ENCODE data around the gene DBN1. TPM values are rescaled to one million over a fixed set of nuclear protein-coding genes. Genes with fewer than 3 reads are reported as not detected.

DBN1 gene
- total and polyA plus RNA-seq, 9 of the 15 experiments (the other 6 are each of a cell fraction or from before 2014, with no cell fraction given) = 0.25 to 87.2 (median 27.9) TPM

DNA sequence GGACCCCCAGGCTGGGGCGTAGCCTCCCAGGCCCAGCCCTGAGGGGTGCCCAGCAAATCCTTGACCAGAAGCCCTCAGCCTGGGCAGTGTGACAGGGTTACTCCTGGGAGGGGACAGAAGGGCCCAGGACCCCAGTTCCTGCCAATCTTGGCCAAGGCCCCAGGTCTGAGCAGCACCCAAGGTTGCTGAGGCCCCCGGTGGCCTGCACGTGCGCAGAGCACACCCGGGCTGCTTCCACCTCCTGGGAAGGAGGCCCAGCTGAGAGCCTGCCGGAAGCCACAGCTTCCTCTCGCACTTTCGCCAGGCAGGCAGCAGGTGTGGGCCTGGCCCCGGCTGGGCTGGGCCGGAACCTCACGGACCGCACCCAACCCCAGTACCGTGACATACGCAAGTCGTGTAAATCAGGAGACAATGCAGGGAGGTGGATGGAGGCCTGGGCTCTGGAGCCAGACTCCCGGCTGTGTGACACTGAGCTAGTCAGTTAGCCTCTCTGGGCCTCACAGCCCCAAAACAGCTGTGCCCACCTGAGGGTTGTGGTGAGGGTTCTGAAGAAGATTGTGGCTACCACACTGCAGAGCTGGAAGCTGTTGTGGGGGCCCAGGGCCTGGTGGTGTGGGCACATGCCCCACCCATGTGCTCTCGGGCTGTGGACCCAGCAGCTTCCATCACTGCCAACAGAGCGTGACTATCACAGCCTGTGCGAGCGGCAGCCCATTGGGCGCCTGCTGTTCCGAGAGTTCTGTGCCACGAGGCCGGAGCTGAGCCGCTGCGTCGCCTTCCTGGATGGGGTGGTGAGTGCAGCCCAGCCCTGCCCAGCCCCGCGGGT is 41.9 kb downstream of the DBN1 start:
- no peak for DNase-seq (ENCODE audit: extremely low read depth in 1 of 4, low spot score in 3 of 4)
- Histone ChIP-seq H2AFZ (ENCODE audit: low read depth, low read length) (no peak overlapping the region), H4K20me1 (replicated peaks; ENCODE audit: control insufficient read depth, insufficient read depth, low read length) (peaks cover 22% of the 10 kb centered on the region; the same call in 1 of the 2 replicates), H3K9ac (ENCODE audit: insufficient read depth in 1 of 2, low read depth in 2 of 2, low read length in 2 of 2) (peak overlapping the region in 1 of 2 experiments; percentile 60; a peak in 2 of 4 replicates), H3K9me1 (ENCODE audit: control insufficient read depth, insufficient read depth, low read length) (no peaks in the 10 kb centered on the region), H3K4me2 (ENCODE audit: insufficient read depth, low read length) (no peak overlapping the region), H3K4me1 (replicated peaks in 1 of 2; ENCODE audit: control insufficient read depth in 2 of 2, insufficient read depth in 2 of 2, low read length in 2 of 2) (peaks cover 22 to 66% of the 10 kb centered on the region in 2 experiments), H3K79me2 (ENCODE audit: control insufficient read depth, insufficient read depth, low read length) (peaks cover 50% of the 10 kb centered on the region), H3K9me3 (replicated peaks; ENCODE audit: control insufficient read depth, insufficient read depth, low read depth, low read length) (no peaks in the 10 kb centered on the region), H3K27ac (ENCODE audit: extremely low read depth, low read depth, low read length) (no peak overlapping the region), H3K36me3 (ENCODE audit: control insufficient read depth, insufficient read depth, low read length) (peaks cover 93% of the 10 kb centered on the region; the same call in 2 of the 3 replicates), H3K27me3 (ENCODE audit: control insufficient read depth in 2 of 2, insufficient read depth in 2 of 2, low read length in 2 of 2) (no peaks in the 10 kb centered on the region), H3K4me3 (no peak overlapping the region)
- POLR2A ChIA-PET = interaction anchor here (1.7 to 10.8 kb wide), 2 partner anchors 13 to 122 kb away, joined by 3 to 210 read pairs; partner anchors contain the start of gene PRR7
- intact Hi-C loops (cut with micrococcal nuclease) (no loop called here), in situ Hi-C loops (cut with MboI) (no loop called here)
- no TSS peak for BruUV-seq (replicated peaks)
- CTCF ChIA-PET (ENCODE audit: low intra/inter-chr PET ratio) = no interaction called here
- 97% methylated on average over 26 of the region's 29 CpGs for WGBS (ENCODE audit: insufficient coverage, low coverage, missing lambda C conversion rate)
- no peak for FAIRE-seq
- no peak for ATAC-seq
- TF ChIP-seq TCFL5 (CRISPR knock-in tag; conservative IDR thresholded peaks at IDR 0.05) = no peak
- TF ChIP-seq, protein P1, sequence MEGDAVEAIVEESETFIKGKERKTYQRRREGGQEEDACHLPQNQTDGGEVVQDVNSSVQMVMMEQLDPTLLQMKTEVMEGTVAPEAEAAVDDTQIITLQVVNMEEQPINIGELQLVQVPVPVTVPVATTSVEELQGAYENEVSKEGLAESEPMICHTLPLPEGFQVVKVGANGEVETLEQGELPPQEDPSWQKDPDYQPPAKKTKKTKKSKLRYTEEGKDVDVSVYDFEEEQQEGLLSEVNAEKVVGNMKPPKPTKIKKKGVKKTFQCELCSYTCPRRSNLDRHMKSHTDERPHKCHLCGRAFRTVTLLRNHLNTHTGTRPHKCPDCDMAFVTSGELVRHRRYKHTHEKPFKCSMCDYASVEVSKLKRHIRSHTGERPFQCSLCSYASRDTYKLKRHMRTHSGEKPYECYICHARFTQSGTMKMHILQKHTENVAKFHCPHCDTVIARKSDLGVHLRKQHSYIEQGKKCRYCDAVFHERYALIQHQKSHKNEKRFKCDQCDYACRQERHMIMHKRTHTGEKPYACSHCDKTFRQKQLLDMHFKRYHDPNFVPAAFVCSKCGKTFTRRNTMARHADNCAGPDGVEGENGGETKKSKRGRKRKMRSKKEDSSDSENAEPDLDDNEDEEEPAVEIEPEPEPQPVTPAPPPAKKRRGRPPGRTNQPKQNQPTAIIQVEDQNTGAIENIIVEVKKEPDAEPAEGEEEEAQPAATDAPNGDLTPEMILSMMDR (IDR thresholded peaks at IDR 0.05 in 2 of 3, conservative IDR thresholded peaks at IDR 0.05 in 1 of 3; ENCODE audit: insufficient read depth in 2 of 3, low read depth in 1 of 3, low read length in 3 of 3) = no peak
- TF ChIP-seq NONO (IDR thresholded peaks at IDR 0.05; ENCODE audit: low read depth in 2 of 2, low read length in 1 of 2) = no peak
- no peak for TF ChIP-seq HMG20A (CRISPR knock-in tag; conservative IDR thresholded peaks at IDR 0.05)
- TF ChIP-seq MBD2 (IDR thresholded peaks at IDR 0.05; ENCODE audit: borderline replicate concordance, low read depth) = no peak
- TF ChIP-seq, protein P2, sequence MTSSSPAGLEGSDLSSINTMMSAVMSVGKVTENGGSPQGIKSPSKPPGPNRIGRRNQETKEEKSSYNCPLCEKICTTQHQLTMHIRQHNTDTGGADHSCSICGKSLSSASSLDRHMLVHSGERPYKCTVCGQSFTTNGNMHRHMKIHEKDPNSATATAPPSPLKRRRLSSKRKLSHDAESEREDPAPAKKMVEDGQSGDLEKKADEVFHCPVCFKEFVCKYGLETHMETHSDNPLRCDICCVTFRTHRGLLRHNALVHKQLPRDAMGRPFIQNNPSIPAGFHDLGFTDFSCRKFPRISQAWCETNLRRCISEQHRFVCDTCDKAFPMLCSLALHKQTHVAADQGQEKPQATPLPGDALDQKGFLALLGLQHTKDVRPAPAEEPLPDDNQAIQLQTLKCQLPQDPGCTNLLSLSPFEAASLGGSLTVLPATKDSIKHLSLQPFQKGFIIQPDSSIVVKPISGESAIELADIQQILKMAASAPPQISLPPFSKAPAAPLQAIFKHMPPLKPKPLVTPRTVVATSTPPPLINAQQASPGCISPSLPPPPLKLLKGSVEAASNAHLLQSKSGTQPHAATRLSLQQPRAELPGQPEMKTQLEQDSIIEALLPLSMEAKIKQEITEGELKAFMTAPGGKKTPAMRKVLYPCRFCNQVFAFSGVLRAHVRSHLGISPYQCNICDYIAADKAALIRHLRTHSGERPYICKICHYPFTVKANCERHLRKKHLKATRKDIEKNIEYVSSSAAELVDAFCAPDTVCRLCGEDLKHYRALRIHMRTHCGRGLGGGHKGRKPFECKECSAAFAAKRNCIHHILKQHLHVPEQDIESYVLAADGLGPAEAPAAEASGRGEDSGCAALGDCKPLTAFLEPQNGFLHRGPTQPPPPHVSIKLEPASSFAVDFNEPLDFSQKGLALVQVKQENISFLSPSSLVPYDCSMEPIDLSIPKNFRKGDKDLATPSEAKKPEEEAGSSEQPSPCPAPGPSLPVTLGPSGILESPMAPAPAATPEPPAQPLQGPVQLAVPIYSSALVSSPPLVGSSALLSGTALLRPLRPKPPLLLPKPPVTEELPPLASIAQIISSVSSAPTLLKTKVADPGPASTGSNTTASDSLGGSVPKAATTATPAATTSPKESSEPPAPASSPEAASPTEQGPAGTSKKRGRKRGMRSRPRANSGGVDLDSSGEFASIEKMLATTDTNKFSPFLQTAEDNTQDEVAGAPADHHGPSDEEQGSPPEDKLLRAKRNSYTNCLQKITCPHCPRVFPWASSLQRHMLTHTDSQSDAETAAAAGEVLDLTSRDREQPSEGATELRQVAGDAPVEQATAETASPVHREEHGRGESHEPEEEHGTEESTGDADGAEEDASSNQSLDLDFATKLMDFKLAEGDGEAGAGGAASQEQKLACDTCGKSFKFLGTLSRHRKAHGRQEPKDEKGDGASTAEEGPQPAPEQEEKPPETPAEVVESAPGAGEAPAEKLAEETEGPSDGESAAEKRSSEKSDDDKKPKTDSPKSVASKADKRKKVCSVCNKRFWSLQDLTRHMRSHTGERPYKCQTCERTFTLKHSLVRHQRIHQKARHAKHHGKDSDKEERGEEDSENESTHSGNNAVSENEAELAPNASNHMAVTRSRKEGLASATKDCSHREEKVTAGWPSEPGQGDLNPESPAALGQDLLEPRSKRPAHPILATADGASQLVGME (CRISPR knock-in tag; IDR thresholded peaks at IDR 0.05) = no peak
- TF ChIP-seq IRF2 (CRISPR knock-in tag; IDR thresholded peaks at IDR 0.05) = no peak
- no peak for TF ChIP-seq HDAC1 (IDR thresholded peaks at IDR 0.05)
- no peak for TF ChIP-seq LARP7 (IDR thresholded peaks at IDR 0.05)
- TF ChIP-seq ZNF76 (CRISPR knock-in tag; IDR thresholded peaks at IDR 0.05; ENCODE audit: borderline replicate concordance) = no peak
- peak; percentile 63 for TF ChIP-seq POLR2G (IDR thresholded peaks at IDR 0.05; ENCODE audit: low read depth, low read length)
- no peak for TF ChIP-seq ELF1 (tag; IDR thresholded peaks at IDR 0.05)
- no peak for TF ChIP-seq CBFA2T2 (conservative IDR thresholded peaks at IDR 0.05)

All from K562 (cell line).